Stimulated activated CD8-positive, alpha-beta memory T cell treated with anti-CD3 and anti-CD28 coated beads, Interleukin-15, amount 100 ng/mL, for 4 hours (primary cell): ENCODE measurements around the gene FAM124A.

Source experiments
- DNase-seq, 2 donors: peaks; one replicate each; pipeline ENCODE4 v3.0.0-alpha.2; 2020; ENCODE audit warnings: low read depth in 2 of 2

Gene FAM124A, protein sequence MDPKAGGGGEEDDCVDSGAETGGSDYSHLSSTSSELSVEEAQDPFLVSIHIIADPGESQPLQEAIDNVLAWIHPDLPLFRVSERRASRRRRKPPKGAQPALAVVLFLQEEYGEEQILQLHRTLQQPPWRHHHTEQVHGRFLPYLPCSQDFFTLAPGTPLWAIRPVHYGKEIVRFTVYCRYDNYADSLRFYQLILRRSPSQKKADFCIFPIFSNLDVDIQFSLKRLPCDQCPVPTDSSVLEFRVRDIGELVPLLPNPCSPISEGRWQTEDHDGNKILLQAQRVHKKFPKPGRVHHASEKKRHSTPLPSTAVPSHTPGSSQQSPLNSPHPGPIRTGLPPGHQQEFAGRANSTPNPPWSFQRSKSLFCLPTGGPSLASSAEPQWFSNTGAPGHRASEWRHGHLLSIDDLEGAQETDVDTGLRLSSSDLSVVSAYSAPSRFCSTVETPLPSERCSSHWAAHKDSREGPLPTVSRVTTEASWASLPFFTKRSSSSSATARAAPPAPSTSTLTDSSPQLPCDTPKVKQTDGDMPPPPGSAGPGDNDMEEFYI

DNA sequence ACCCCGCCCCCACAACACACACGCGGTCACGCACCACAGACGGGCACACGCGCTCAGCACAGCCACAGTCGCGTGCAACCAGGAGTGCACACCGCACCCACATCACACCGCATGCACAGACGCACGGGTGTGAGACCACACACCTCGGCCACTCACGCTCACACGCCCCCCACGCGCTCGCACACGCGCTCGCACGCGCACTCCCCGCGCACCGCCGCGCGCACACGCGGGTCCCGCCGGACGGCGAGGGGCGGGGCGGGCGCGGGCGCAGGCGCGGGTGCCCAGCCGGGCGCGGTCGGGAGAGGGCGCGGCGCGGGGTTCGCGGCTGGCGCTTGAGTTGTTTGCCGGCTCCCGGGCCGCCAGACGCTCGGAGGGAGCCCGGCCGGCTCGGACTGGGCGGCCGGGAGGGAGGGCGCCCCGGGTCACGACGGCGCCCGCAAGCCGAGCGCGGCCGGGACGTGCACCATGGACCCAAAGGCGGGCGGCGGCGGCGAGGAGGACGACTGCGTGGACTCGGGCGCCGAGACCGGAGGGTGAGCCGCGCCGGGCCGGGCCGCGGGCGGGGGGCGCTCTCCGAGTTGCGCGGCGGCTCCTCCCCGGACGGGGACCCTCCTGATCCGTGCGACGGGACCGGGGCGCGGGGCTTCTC lies at the start of gene FAM124A:
Gene FAM124A, plus strand, starts transcription at position 362 of the 649 bp plus-strand sequence. Its CDS starts 104 bp downstream, at position 466.
- DNase-seq: no peak

DNA sequence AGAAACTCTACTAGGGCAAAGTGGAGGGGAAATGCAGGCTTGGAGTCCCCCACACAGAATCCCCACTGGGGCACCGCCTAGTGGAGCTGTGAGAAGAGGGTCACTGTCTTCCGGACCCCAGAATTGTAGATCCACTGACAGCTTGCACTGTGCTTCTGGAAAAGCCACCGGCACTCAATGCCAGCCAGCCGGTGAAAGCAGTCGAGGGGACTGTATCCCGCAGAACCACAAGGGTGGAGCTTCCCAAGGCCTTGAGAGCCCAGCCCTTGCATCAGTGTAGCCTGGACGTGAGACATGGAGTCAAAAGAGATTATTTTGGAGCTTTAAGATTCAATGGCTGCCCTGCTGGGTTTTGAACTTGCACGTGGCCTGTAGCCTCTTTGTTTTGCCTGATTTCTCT lies 47.2 kb upstream of the FAM124A start:
- DNase-seq: no peak

DNA sequence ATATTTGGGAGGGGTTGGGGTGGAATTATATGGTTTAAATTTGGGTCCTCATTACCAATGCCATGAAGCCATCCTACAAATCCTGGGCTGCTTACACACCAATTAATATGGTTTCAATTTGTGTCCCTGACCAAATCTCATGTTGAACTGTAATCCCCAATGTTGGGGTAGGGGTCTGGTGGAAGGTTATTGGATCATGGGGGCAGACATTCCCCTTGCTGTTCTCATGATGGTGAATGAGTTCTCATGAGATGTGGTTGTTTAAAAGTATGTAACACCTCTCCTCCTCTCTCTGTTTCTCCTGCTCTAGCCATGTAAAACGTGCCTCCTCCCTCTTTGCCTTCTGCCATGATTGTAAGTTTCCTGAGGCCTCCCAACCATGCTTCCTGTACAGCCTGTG lies 46.6 kb upstream of the FAM124A start:
- no peak for DNase-seq

DNA sequence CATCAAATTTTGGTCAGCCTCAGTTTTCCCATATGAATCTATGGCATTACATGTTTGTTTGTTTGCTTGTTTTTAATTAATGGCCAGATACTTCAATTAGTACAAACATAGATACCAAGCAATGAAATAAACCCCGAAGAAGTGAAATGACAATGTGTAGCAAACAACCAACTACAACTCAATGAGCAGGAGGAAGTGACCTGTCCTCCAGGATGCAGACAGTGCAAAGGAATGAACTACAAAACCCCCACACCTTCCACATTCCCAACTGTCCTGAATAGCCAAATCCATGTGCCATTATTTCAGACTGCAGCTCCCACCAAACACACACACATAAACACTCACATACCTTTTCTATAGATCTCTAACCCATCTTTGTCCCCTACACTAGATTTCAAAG lies 45.0 kb upstream of the FAM124A start:
- no peak for DNase-seq

DNA sequence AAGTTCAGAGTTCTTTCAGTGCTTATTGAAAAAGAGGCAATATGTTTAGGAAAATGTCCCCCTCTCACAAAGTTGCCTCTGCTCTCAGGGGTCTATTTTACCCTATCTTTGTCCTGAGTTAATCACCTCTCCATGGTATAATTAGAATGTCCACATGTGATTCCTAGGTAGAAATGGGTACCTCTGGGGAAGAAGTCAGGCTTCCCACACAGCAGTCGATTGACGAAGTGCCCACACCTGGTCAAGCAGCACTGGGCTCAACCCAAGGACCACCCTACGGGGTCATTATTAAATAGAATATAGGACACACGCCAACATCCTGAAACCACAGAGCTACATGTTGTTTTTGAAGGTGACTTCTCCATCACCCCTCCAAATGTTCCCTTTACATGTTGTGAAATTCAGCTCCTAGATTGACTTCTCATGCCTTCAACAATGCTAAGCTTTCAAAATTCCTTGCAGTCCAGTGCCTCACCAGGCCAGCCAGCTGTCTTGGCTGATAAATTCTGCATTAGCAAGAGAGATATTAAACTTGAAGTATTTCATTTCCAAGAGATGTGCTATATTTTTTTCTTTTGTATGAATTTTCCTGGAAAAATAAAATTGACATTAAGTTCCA lies 43.6 kb upstream of the FAM124A start:
- no peak for DNase-seq

DNA sequence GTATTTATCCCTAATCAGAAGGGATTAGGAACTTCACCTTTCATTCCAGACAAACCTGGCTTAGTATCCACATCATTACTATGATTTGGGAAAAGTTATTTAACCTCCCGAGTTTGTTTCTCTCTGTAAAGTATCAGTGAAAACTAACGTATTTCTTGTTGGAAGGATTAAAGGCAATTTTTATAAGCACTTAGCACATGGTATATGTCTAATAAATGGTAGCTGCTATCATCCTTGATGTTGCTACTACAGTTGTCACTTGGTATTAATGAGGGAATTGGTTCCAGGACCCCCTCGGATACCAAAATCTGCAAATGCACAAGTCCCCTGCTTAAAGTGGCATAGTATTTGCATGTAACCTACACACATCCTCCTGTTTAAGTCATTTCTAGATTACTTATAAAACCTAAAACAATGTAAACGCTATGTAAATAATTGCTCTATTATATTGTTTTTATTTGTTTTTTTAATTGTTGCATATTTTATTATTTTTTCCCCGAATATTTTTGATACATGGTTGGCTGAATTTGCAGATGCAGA lies 42.7 kb upstream of the FAM124A start:
- DNase-seq: no peak

DNA sequence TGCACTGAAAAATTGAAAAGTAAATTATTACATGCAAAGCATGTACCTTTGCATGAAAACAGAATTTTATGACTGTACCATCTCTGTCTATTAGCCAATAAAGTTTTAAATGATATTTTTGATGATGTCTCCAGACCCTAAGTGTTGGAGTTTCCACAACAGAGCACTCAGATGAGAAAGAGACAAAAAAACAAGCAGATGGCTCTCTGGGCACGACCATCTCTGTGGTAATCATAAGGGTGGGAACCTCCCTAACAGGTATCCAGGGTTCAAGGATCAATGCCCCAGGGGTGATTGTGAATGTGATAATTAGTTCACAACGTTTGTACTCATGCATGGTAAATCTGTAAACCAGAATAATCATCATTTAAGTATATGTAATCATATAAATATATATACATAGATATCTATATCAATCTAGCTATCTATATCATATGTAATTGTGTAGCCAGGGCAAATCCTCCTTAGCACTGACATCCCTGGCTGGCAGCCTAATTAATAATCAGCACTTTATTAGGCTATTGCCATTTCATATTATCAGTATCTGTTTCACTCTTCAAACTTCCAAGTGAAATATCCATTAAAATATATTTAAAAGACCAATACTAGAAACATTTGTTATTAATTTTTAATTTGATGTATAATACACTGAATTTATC lies 41.2 kb upstream of the FAM124A start:
- DNase-seq: no peak

DNA sequence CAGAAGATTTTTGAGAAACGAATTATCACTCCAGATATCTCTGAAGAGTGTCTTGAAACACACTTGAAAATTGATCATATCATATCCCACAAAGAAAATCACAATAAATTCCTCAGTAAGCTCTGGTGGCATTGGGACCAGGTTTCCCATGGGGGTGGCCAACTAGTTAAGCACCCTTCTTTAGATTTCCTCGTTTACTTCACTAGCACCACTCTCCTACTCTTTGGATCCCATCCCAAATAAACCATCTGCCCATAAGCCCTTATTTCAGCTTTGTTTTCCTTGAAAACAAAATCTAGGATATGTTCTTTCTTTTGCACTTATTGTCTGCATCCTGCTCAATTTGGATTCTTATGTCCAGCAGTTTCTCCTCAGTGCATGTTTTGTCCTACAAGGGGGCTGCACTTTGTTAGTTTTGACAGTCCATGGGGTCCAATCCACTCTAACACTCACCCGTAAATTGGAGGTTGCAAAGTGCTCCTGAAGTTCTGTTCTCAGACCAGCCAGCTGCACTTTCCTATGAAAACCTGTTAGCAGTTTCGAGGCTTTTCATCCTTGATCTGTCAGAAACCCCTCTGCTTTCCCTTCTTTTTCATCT lies 40.3 kb upstream of the FAM124A start:
- DNase-seq: no peak

DNA sequence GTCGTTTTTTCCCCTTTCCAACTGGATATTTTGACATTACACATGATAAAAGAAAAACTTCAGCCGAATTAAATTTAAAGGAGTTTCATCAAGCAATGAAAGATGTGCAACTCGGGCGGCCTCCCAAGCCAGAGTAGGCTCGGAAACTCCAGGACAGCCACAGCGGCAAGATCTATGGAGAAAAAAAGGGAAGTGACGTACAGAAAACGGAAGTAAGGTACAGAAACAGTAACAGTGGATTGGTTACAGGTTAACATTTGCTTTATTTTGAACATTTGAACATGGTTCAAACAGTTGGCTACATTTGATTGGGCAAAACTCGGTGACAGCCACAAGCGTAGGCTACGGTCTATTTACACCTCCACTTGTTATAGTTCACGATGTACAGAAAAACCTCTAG lies 30.5 kb upstream of the FAM124A start:
- no peak for DNase-seq

DNA sequence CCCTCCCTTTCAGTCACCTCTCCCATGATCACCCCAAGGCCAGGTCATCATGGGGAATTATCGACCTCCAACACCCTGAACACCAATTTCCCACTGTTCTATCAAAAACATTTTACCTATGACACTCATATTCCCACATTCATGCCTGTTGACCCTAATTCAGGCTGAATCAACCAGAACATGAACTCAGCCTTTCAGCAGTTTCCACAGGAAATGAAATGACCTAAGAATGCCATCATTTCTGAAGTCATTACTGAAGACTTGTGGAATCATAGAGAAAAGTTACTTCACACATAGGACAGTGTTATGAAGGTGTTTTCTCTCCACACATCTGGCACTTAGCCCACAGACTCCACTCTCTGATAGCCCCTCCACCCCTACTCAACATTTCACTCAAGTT lies 29.9 kb upstream of the FAM124A start:
- no peak for DNase-seq

DNA sequence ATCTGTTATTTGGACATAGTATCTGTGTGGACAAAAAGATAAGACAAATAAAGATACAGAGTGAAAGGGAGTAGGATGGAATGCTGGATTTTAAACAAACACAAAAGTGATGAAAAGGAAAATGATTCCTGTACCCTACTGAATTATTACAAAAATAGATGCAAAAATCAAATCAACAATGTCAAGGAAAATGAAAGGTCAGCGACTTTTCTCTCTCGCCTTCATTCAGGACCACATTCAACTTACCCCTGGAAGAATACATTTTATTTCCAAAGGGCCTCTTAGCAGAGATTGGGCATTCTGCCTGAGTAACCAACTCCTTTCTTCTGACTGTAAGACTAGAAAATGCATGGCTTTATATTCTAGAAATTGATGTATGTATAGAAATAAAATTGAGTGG lies 28.8 kb upstream of the FAM124A start:
- DNase-seq: no peak

DNA sequence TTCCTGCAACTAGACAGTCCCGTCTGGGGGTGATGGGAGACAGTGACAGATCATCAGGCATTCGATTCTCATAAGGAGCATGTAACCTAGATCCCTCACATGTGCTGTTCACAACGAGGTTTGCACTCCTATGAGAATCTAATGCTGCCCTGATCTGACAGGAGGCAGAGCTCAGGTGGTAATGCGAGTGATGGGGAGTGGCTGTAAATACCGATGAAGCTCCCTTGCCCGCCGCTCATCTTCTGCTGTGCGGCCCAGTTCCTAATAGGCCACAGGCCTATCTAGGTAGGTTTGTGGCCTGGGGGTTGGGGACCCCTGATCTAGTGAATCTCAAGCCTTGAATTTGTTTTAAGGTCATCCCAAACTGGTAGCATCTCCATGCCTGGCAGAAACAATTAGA lies 27.3 kb upstream of the FAM124A start:
- DNase-seq: no peak

DNA sequence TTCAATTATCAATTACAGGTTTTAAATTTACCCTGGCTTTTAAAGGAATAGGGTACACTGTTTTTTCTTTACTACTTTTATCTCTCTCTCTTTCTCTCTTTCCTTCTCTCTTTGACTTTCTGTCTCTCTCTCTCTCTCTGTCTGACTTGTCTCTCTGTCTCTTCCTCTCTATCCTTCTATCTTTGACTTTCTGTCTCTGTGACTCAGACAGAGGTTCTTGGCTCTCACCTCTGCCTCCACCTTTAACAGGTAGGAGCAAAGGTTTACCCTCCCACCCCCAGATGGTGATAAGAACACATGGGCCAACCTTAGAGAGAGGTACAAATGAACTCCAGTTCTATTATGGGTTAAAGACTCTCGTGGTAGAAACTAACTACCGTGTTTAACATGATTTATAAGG lies 20.3 kb upstream of the FAM124A start:
- no peak for DNase-seq

DNA sequence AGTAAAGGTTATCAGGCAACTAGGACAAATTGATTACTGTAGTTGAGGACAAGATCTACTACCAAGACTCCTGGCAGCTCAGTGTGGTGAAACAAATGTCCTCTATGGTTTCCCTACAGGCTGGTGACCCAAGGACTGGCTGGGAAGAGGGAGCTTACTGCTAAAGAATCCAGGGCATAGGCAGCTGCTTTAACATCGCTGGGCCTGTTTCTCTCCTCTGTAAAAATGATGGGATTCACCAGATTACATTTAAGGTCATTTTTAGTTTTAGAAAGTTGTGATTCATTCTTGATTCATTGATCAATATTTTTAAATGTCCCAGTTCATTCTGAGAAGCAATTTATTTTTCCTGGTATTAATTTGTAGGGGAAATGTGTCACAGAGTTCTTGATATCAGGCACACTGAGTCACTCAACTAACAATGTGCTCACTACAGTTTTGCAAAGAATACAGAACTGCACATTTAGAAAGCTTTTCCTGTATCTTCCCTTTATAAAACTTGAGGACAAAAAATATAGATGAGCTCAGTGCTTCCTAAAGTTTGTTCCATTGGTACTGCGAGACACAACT lies 19.6 kb upstream of the FAM124A start:
- DNase-seq: no peak

DNA sequence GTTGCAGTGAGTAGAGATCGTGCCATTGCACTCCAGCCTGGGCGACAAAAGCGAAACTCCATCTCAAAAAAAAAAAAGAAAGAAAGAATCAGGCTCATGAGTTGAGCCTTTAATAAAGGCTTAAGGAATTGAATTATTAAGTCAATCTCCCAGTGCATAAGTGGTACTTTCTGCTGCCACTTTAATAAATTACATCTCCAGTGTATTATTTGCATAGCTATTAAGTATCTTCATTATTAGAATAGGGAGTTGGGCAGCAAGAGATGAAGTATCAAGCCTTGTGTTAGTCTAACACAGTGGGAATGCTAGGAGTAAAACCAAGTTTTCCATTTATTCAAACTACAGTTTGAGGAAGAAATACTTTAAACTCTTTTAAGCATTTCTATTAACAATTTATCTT lies 15.6 kb upstream of the FAM124A start:
- no peak for DNase-seq

DNA sequence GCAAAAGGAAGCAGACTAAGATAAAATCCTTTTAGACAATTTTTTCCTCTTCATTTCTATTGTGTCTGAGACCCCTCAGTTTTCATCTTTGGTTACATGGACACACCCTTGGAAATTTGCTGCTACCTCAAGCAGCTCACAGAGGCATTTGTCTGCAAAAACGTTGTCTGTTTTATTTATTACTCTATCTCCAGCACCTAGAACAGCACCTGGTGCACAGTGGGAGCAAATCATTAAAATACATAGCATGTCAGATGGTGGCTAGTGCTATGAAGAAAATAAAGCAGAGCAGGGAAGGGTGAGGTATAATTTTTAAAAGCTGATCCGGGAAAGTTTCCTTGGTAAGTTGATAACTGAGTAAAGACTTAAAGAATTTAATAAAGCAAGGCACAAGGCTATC lies 14.3 kb upstream of the FAM124A start:
- no peak for DNase-seq

DNA sequence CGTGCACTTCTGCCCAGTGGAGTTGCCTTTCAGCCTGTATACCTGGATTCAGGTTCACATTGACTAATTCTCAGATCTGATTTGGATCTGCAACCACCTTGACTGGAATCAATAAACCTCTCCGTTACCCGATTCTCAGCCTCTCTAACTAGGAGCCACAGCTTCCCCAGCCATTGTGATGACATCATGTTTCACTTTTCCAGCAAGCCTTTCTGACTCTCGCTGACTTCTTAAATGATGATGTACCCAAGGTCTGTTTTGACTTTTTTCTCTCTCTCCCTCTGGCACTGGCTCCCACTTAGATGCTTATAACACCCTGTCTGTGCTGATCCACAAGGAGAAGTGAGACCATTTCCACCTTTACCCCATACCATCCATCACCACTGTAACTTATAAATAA lies 13.5 kb upstream of the FAM124A start:
- DNase-seq: no peak

DNA sequence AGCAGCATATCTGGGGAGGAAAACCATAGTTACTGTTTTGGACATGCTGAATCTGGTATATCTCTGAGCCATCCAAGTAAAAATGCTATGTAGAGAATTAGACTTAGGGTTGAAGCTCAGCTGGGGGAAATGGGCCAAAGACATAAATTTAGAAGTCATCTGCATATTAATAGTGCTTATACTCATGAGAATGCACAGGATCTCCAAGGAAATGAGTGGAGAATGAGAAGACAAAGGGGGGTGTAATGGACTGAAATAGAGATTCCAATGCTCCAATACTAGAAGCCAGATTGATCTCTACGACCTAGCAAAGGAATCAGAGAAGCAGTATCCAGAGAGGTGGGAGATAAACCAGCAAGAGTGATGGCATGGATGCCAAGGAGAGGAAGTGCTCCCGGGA lies 10.3 kb upstream of the FAM124A start:
- DNase-seq: no peak

DNA sequence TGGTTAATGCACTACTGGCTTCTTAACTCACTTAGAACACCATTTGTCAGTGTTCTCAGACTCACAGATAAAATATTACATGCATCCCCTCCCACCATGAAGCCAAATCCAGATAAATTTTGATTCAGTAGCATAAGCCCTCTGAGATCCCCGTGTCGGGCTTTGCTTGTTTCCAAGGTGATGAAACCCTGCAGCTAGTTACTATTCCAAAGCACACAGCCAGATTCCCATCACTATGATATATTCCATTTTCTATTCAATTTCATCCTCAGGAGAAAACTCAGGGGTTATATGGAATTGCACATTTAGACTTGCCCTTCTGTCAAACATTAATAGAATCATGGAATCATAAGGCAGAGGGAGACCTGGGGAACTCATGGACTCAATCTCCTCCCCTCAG lies 9.4 kb upstream of the FAM124A start:
- no peak for DNase-seq

DNA sequence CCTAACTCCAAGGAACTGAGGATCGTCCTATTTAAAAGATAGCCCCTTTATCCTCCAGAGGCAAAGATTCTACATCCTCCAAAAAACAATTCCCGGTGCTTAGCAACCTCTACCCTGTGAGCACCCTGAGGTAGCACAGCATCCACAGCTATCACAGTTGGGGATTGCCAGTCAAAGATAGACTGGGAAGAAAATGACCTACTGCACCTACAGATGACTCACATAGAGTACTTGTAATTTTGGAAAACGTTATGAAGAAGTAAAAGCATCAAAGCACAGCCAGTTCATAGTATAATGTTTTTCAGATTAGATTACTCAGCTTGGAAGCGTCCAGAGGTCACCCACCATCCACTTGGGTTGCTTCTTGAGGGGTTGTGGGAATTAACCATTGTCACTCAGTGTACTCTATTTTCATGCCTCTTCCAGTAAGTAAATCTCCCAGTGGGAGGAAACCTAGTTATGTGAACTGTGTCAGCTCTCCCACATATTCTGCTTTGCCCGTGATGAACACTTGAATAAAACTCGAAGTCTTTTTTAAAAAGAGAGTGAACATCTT lies 8.9 kb upstream of the FAM124A start:
- DNase-seq: no peak

DNA sequence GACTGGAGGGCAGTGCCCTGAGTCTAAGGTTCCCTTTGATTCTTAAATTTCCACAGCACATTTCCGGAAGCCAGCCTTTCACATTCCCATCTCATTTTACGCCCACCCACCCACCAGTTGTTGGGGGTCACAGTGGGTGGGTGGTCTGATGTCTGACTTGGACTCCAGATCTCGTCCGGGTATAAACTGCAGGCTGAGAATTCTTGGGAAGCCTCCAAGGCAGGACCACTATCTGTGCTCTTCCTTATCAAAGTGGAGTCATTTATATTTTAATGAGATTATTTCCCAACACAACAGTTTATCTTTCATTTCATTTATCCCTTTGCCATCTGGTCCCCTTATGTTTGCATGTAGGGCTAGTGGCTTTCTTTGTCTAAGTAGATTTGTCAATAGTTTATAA lies 3.6 kb upstream of the FAM124A start:
- no peak for DNase-seq
